Gastrocnemius medialis (tissue), 4 donors: ENCODE results near the gene CDH2.

Experiments used
- CTCF ChIP-seq, 5 experiments: fragments of 450-650 bp in 3 of 5; fragments of 200-600 bp in 2 of 5; sonication (generic) in 2 of 5; IDR thresholded peaks in 4 of 5; conservative IDR thresholded peaks in 1 of 5; 1 replicate in 4 of 5; 2 replicates in 1 of 5; pipeline ENCODE4 v1.5.1; 2016 to 2019; ENCODE audit warnings: antibody characterized with exemption in 5 of 5, mild to moderate bottlenecking in 3 of 5, moderate library complexity in 3 of 5
- POLR2A ChIP-seq, 2 donors: fragments of 450-650 bp; IDR thresholded peaks; one replicate each; pipeline ENCODE4 v1.6.1; 2017; ENCODE audit warnings: antibody characterized with exemption in 2 of 2, mild to moderate bottlenecking in 2 of 2, moderate library complexity in 2 of 2

- TF ChIP-seq POLR2A (IDR thresholded peaks at IDR 0.05) (no peak), CTCF (IDR thresholded peaks at IDR 0.05 in 4 of 5, conservative IDR thresholded peaks at IDR 0.05 in 1 of 5) (no peak)
Observed at GRCh38 chr18:27921904-27922751, 254.8 kb downstream of the CDH2 start.
